Calu3 (cell line): ENCODE measurements around the gene INTS6L. TPM values are rescaled to one million over a fixed set of nuclear protein-coding genes. Genes with fewer than 3 reads are reported as not detected.

Source experiments
- BruUV-seq: library from RNA; stranded (reverse); fragments of 400-500 nt; replicated peaks from 2 replicates; lab custom pipeline; 2021; lab: Mats Ljungman, UMichigan
- CTCF ChIA-PET: fragments of 300-600 bp; sonication (Branson Sonifier 250); formaldehyde crosslinking; loops from one replicate; lab custom pipeline; 2022; ENCODE audit warnings: antibody characterized with exemption; lab: Charles Lee
- DNase-seq: peaks from one replicate; pipeline ENCODE4 v3.0.0; 2022
- H3K27ac Mint-ChIP-seq: one replicate; pipeline ENCODE4 v1.8.0; 2022; ENCODE audit warnings: mixed read lengths; ENCODE audit not compliant: unreplicated experiment
- H3K27me3 Mint-ChIP-seq: one replicate; pipeline ENCODE4 v1.8.0; 2022; ENCODE audit warnings: mixed read lengths; ENCODE audit not compliant: unreplicated experiment
- H3K36me3 Mint-ChIP-seq: one replicate; pipeline ENCODE4 v1.8.0; 2022; ENCODE audit warnings: mild to moderate bottlenecking, moderate library complexity, mixed read lengths; ENCODE audit not compliant: insufficient read depth, unreplicated experiment
- H3K4me1 Mint-ChIP-seq: one replicate; pipeline ENCODE4 v1.8.0; 2022; ENCODE audit warnings: mild to moderate bottlenecking, low read depth, mixed read lengths; ENCODE audit not compliant: unreplicated experiment
- H3K4me3 Mint-ChIP-seq: one replicate; pipeline ENCODE4 v1.8.0; 2022; ENCODE audit warnings: mild to moderate bottlenecking, low read depth, moderate library complexity, mixed read lengths; ENCODE audit not compliant: unreplicated experiment
- H3K9me3 Mint-ChIP-seq: one replicate; pipeline ENCODE4 v1.8.0; 2022; ENCODE audit warnings: low read depth, mixed read lengths; ENCODE audit not compliant: unreplicated experiment
- CTCF ChIP-seq: fragments of 200-600 bp; IDR thresholded peaks from one replicate; pipeline ENCODE4 v1.8.0; 2022; ENCODE audit warnings: antibody characterized with exemption; ENCODE audit not compliant: unreplicated experiment
- intact Hi-C: fragments of 100-400 bp; cut with micrococcal nuclease; formaldehyde crosslinking; loops from one replicate; pipeline ENCODE4 v1.10.0; 2022; ENCODE audit not compliant: unreplicated experiment
- total RNA-seq: library from RNA; stranded (reverse); gene quantifications from 2 replicates; pipeline ENCODE4 v1.2.3, GENCODE V29; 2022

Gene INTS6L
- total RNA-seq, 1 experiment from 2014 or later = 7.2 TPM

- Mint-ChIP-seq H3K27me3 (no peaks in the 10 kb centered on the region), H3K27ac (no peak overlapping the region), H3K9me3 (no peaks in the 10 kb centered on the region), H3K4me1 (no peaks in the 10 kb centered on the region), H3K36me3 (peaks cover 30% of the 10 kb centered on the region), H3K4me3 (no peak overlapping the region)
- intact Hi-C loops = no loop called here
- no TSS peak for BruUV-seq
- TF ChIP-seq CTCF = no peak
- no peak for DNase-seq
- CTCF ChIA-PET = no interaction called here
Measured at GRCh38 chrX:135518161-135518560, 2.3 kb upstream of the INTS6L start.

DNA sequence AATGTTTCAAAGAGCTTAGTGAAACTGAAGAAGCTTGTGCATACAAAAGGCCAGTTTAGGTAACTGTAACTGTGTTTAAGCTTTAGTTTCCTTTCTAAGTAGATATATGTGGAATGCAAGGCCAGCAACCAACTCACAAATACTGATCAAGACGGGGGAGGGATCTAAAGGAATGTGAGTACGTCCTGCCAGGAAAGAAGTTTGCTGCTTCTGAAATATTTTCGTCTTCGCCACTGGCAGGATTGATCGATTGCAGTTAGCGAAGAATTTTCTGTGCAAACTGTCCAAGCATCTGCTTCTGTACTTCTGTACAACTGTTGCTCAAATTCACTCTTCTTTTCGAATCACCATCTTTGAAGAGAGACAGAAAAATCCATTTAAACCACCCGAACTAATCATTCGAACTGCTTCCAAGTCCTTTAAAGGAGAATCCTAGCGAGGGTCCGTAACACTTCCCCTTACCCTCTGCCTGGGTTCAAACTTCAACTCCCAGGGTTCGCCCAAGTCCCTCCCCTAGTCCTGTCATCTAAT, 373 bp upstream of the INTS6L start:
- peak; percentile 2 for DNase-seq
- Mint-ChIP-seq H3K4me3 (peak overlapping the region; percentile 90), H3K27me3 (no peaks in the 10 kb centered on the region), H3K9me3 (no peaks in the 10 kb centered on the region), H3K27ac (peak overlapping the region; percentile 94), H3K4me1 (no peaks in the 10 kb centered on the region), H3K36me3 (peaks cover 30% of the 10 kb centered on the region)
- CTCF ChIA-PET = interaction anchor here (0.9 kb wide), 1 partner anchor 27 kb away, joined by 3 read pairs; no protein-coding TSS in a partner anchor
- intact Hi-C loops = no loop called here
- no TSS peak for BruUV-seq
- TF ChIP-seq CTCF = no peak

DNA sequence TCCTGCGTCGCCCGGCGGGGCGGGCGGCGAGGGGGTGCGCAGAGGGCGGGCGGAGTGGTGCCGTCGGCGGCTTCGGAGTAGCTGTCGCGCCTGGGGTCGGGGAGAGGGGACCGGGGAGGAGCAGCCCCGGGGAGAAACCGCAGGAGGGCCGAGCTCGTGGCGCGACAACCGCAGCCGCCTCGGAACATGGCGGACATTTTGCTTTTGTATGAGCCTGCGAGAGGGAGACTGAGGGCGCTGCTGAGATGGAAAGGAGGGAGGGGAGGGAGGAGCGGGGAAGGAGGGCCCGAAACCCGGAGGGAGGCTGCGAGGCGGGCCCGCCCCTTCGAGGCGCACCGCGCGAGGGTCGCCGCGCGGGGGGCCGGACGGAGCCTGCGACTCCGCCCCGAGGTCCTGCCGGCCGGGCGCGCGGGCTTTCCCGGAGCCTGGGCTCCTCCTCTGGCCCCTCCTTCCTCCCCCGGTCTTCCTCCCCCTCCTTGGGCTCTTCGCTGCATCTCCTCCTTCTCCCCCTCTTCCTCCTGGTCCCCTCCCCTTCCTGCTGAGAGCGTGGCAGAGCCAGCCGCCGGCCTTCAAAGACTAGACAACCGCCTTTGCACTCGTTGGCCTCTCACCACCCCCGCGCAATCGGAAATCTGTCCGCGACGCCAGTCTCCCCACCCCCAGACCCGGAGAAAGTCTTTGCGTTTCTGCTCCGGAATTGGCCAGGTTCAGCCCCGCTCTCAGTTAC, 1.1 kb downstream of the INTS6L start:
- no TSS peak for BruUV-seq
- TF ChIP-seq CTCF = no peak
- no peaks in the 10 kb centered on the region for H3K4me1 Mint-ChIP-seq
- CTCF ChIA-PET = interaction anchor here (1.3 kb wide), 1 partner anchor 132 kb away, joined by 4 read pairs; no protein-coding TSS in a partner anchor
- DNase-seq = peak; percentile 86
- H3K36me3 Mint-ChIP-seq = peaks cover 30% of the 10 kb centered on the region
- intact Hi-C loops = no loop called here
- H3K27ac Mint-ChIP-seq = peak overlapping the region; percentile 76
- H3K27me3 Mint-ChIP-seq = no peaks in the 10 kb centered on the region
- H3K9me3 Mint-ChIP-seq = no peaks in the 10 kb centered on the region
- H3K4me3 Mint-ChIP-seq = peak overlapping the region; percentile 90

DNA sequence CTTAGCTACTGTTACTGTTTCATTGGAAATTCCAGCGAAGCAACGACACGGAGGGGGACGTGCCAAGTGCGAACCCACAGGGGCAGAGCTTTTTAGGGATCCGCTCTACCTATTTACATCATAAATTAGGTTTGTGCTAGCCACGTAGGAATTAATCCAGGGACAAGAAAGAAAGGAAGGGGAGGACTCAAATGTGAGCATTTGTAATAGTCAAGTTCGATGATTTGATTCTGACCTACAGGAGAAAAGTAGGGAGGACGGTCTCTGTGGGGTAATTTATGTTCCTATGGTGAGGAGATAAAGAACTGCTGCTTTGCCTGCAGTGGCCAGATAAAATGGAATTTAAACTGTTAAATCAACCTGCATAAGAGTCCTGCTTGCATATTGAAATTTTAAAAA, 1.7 kb downstream of the INTS6L start:
- Mint-ChIP-seq H3K4me3 (peak overlapping the region; percentile 90), H3K27ac (peak overlapping the region; percentile 76), H3K9me3 (no peaks in the 10 kb centered on the region), H3K36me3 (peaks cover 30% of the 10 kb centered on the region), H3K4me1 (no peaks in the 10 kb centered on the region), H3K27me3 (no peaks in the 10 kb centered on the region)
- BruUV-seq = no TSS peak
- no peak for DNase-seq
- TF ChIP-seq CTCF = no peak
- CTCF ChIA-PET = interaction anchor here (1.3 kb wide), 1 partner anchor 132 kb away, joined by 4 read pairs; no protein-coding TSS in a partner anchor
- intact Hi-C loops = no loop called here
